ACHN (cell line): ENCODE measurements around the gene PPP3CA.

Experiments used
- DNase-seq: peaks from one replicate; pipeline ENCODE4 v3.0.0-alpha.2; 2015
- in situ Hi-C: cut with HindIII; loops from 2 replicates; pipeline ENCODE4 v1.10.0; 2017; ENCODE audit warnings: low sequenced_read_pairs, low pct_ligation_motif_present, low pct_unique_long_range_greater_than_20kb

PPP3CA gene

GRCh38 chr4:101169044-101170014, 178.0 kb downstream of the PPP3CA start:
- peak; percentile 76 for DNase-seq
- in situ Hi-C loops = no loop called here

- in situ Hi-C loops = no loop called here
- no peak for DNase-seq
Observed at GRCh38 chr4:101163936-101164335, 183.4 kb downstream of the PPP3CA start.

GRCh38 chr4:101162990-101163380, 184.3 kb downstream of the PPP3CA start:
- in situ Hi-C loops = no loop called here
- DNase-seq = no peak

GRCh38 chr4:101160792-101161592, 186.3 kb downstream of the PPP3CA start:
- in situ Hi-C loops = no loop called here
- DNase-seq = no peak

- DNase-seq = no peak
- in situ Hi-C loops = no loop called here
Observed at GRCh38 chr4:101158507-101158906, 188.8 kb downstream of the PPP3CA start.

- in situ Hi-C loops = no loop called here
- no peak for DNase-seq
Observed at GRCh38 chr4:101158134-101158482, 189.2 kb downstream of the PPP3CA start.

- no peak for DNase-seq
- in situ Hi-C loops = no loop called here
Observed at GRCh38 chr4:101157415-101158133, 189.8 kb downstream of the PPP3CA start.

GRCh38 chr4:101156619-101157310, 190.6 kb downstream of the PPP3CA start:
- in situ Hi-C loops = no loop called here
- no peak for DNase-seq

GRCh38 chr4:101155945-101156344, 191.4 kb downstream of the PPP3CA start:
- DNase-seq = no peak
- in situ Hi-C loops = no loop called here

- in situ Hi-C loops = no loop called here
Observed at GRCh38 chr4:101155368-101155767, 192.0 kb downstream of the PPP3CA start.

GRCh38 chr4:101153653-101154052, 193.7 kb downstream of the PPP3CA start:
- in situ Hi-C loops = no loop called here
- no peak for DNase-seq

More at GRCh38 chr4:101155368-101155767, 192.0 kb downstream of the PPP3CA start:
- peak; percentile 22 for DNase-seq

- in situ Hi-C loops = no loop called here
- no peak for DNase-seq
Observed at GRCh38 chr4:101152521-101152920, 194.8 kb downstream of the PPP3CA start.

- in situ Hi-C loops = no loop called here
- DNase-seq = no peak
Observed at GRCh38 chr4:101148551-101148950, 198.8 kb downstream of the PPP3CA start.

- in situ Hi-C loops = no loop called here
- no peak for DNase-seq
Observed at GRCh38 chr4:101147283-101147682, 200.0 kb downstream of the PPP3CA start.

- no peak for DNase-seq
- in situ Hi-C loops = no loop called here
Observed at GRCh38 chr4:101145021-101145420, 202.3 kb downstream of the PPP3CA start.

- in situ Hi-C loops = no loop called here
- no peak for DNase-seq
Observed at GRCh38 chr4:101142259-101142658, 205.1 kb downstream of the PPP3CA start.

- no peak for DNase-seq
- in situ Hi-C loops = no loop called here
Observed at GRCh38 chr4:101141855-101142254, 205.5 kb downstream of the PPP3CA start.

GRCh38 chr4:101141230-101141629, 206.1 kb downstream of the PPP3CA start:
- DNase-seq = no peak
- in situ Hi-C loops = no loop called here
